GM12878 (cell line): ENCODE measurements around the gene MYOM1. TPM values are rescaled to one million over a fixed set of nuclear protein-coding genes. Genes with fewer than 3 reads are reported as not detected.
A peak's percentile ranks its signal among the peaks of the same experiment; 100 is the strongest.

Source experiments
- CHD2 ChIP-seq: IDR thresholded peaks from 2 replicates; pipeline ENCODE4 v1.6.1; 2011; ENCODE audit warnings: low read depth, low read length, improper control_type of control experiment, borderline replicate concordance
- CREM ChIP-seq: IDR thresholded peaks from 2 replicates; pipeline ENCODE4 v1.6.1; 2014; ENCODE audit warnings: antibody characterized with exemption, low read depth
- EP300 ChIP-seq, 2 experiments: fragments of 150-350 bp in 1 of 2; IDR thresholded peaks; 2 replicates each; pipeline ENCODE4 v1.6.1; 2011 to 2012; ENCODE audit warnings: low read depth in 2 of 2, low read length in 2 of 2, borderline replicate concordance in 1 of 2, improper control_type of control experiment in 1 of 2, inconsistent platforms in 1 of 2; ENCODE audit not compliant: control insufficient read depth in 1 of 2
- JUNB ChIP-seq: IDR thresholded peaks from 2 replicates; pipeline ENCODE4 v1.6.1; 2016; ENCODE audit warnings: antibody characterized with exemption, mild to moderate bottlenecking
- KDM1A ChIP-seq: fragments of 200-600 bp; sonication (generic); IDR thresholded peaks from 2 replicates; pipeline ENCODE4 v1.6.1; 2016; ENCODE audit warnings: borderline replicate concordance
- KLF5 ChIP-seq: fragments of 450-650 bp; IDR thresholded peaks from 2 replicates; pipeline ENCODE4 v1.6.1; 2014; ENCODE audit warnings: mild to moderate bottlenecking; ENCODE audit not compliant: partially characterized antibody
- MTA2 ChIP-seq: fragments of 450-650 bp; IDR thresholded peaks from 2 replicates; pipeline ENCODE4 v1.6.1; 2016; ENCODE audit warnings: low read depth, mild to moderate bottlenecking, moderate library complexity
- NBN ChIP-seq: fragments of 450-650 bp; IDR thresholded peaks from 2 replicates; pipeline ENCODE4 v1.6.1; 2016
- SP1 ChIP-seq: IDR thresholded peaks from one replicate; pipeline ENCODE4 v1.6.1; 2011; ENCODE audit warnings: low read depth, low read length
- TCF7 ChIP-seq: IDR thresholded peaks from 2 replicates; pipeline ENCODE4 v1.6.1; 2014; ENCODE audit warnings: antibody characterized with exemption, borderline replicate concordance
- ZBTB4 ChIP-seq: fragments of 450-650 bp; formaldehyde crosslinking; IDR thresholded peaks from 2 replicates; pipeline ENCODE4 v1.4.0; 2022; ENCODE audit warnings: mild to moderate bottlenecking, moderate library complexity
- polyA plus RNA-seq, 11 experiments: library from polyadenylated mRNA; depleted of rRNA in 4 of 11; unstranded in 6 of 11; stranded (reverse) in 5 of 11; fragments of >200 nt; fragmentation: Nextera tagmentation in 4 of 11; fragmentation: Illumina TruSeq in 1 of 11; extraction: Ambion mirVana in 4 of 11; extraction: Trizol in 1 of 11; gene quantifications; 1 replicate in 1 of 11; 2 replicates in 10 of 11; pipeline versions ENCODE4 v1.2.1 to v1.2.3, GENCODE V29; 2011 to 2016; ENCODE audit warnings: inconsistent platforms in 2 of 11, missing spikeins in 2 of 11, low read depth in 1 of 11
- total RNA-seq, 4 experiments: library from RNA; depleted of rRNA in 3 of 4; stranded (reverse); fragments of >200 nt in 3 of 4; fragmentation: Illumina TruSeq in 1 of 4; extraction: Trizol in 1 of 4; gene quantifications; 2 replicates each; pipeline versions ENCODE4 v1.2.1 to v1.2.3, GENCODE V29; 2013 to 2021
- TF ChIP-seq, protein P1 (sequence below): fragments of 450-650 bp; IDR thresholded peaks from 2 replicates; pipeline ENCODE4 v1.6.1; 2017; ENCODE audit warnings: mild to moderate bottlenecking, low read depth, inconsistent platforms; ENCODE audit not compliant: poor library complexity, severe bottlenecking
- TF ChIP-seq, protein P2 (sequence below): IDR thresholded peaks from 2 replicates; pipeline ENCODE4 v1.6.1; 2012; ENCODE audit warnings: low read length, inconsistent platforms

The MYOM1 gene
- total and polyA plus RNA-seq, 10 of the 15 experiments (the other 5 are each of a cell fraction or from before 2014, with no cell fraction given) = 0.06 to 1.0 (median 0.57) TPM

DNA sequence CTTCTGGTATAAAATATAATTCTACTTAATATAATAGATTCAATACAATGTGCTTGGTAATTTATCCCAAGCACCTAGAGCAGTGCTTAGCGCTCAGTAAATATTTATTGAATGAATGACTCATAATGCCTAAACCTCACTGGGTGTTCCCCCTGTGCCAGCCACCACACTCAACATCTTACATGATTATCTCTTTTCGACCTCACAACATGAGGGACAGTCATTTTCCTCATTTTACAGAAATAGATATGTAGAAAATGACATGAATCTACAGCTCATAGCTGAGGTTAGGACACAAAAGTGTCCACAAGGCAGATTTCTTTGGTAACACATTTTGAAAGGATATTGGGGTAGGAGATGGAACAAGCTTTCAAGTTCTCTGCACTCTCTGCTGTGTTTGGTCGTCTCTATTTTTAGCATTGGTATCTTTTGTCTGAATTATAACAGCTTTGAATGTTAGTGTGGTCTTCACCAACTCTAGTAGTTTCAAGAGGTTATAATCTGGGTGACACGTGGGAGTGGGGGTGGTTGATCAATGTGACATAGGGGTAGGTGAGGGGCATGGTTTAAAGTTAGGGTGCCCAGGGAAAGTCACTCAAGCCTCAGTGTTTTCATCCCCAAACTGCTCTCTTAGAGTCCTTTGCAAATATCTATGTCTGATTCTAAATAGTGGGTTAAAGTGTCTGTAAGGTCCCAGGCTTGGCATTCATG lies 9.8 kb downstream of the MYOM1 start (continued):
- TF ChIP-seq CREM (peak; percentile 17; the same call in 1 of the 2 replicates), EP300 (IDR thresholded peaks at IDR 0.05; ENCODE audit: borderline replicate concordance in 1 of 2, control insufficient read depth in 1 of 2, low read depth in 2 of 2, low read length in 2 of 2) (peak in 1 of 2 experiments; percentile 59; a peak in 1 of 4 replicates), TCF7 (no peak), ZBTB4 (no peak), NBN (0 out of 2 replicates have a peak, but pooled peaks have one; percentile 20), CHD2 (no peak), SP1 (peak; percentile 14), MTA2 (peak; percentile 66; the same call in 1 of the 2 replicates), JUNB (peak; percentile 75), KLF5 (peak; percentile 21), KDM1A (no peak)
- TF ChIP-seq, protein P1, sequence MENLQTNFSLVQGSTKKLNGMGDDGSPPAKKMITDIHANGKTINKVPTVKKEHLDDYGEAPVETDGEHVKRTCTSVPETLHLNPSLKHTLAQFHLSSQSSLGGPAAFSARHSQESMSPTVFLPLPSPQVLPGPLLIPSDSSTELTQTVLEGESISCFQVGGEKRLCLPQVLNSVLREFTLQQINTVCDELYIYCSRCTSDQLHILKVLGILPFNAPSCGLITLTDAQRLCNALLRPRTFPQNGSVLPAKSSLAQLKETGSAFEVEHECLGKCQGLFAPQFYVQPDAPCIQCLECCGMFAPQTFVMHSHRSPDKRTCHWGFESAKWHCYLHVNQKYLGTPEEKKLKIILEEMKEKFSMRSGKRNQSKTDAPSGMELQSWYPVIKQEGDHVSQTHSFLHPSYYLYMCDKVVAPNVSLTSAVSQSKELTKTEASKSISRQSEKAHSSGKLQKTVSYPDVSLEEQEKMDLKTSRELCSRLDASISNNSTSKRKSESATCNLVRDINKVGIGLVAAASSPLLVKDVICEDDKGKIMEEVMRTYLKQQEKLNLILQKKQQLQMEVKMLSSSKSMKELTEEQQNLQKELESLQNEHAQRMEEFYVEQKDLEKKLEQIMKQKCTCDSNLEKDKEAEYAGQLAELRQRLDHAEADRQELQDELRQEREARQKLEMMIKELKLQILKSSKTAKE = no peak
- TF ChIP-seq, protein P2, sequence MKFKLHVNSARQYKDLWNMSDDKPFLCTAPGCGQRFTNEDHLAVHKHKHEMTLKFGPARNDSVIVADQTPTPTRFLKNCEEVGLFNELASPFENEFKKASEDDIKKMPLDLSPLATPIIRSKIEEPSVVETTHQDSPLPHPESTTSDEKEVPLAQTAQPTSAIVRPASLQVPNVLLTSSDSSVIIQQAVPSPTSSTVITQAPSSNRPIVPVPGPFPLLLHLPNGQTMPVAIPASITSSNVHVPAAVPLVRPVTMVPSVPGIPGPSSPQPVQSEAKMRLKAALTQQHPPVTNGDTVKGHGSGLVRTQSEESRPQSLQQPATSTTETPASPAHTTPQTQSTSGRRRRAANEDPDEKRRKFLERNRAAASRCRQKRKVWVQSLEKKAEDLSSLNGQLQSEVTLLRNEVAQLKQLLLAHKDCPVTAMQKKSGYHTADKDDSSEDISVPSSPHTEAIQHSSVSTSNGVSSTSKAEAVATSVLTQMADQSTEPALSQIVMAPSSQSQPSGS = 0 out of 2 replicates have a peak, but pooled peaks have one; percentile 26
